HG02973 (cell line): Measurements from ENCODE around the gene CMSS1.

Source experiments
- ATAC-seq: cut with Tn5 transposase; IDR thresholded peaks from one replicate; pipeline ENCODE4 v1.9.1; 2021; ENCODE audit warnings: moderate library complexity; ENCODE audit not compliant: unreplicated experiment

The CMSS1 gene

GRCh38 chr3:99874237-99875002, 56.8 kb downstream of the CMSS1 start:
- no peak for ATAC-seq

DNA sequence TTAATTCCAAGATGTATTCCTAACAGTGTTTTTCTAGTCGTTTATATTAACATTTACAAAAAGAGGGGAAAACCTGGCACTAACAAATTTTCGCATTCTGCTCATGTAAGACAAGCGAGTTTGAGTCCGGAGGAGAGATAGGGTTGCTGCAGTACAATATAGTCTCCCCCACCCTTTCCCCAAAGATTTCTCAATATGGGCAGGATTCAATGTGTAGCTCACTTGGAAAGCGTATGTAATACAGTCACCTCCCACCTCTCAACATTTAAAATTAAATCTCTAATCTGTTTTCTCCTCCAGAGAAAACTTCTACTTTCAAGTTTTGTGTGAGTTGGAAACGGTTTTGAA, 57.9 kb downstream of the CMSS1 start:
- ATAC-seq, result no peak

GRCh38 chr3:99875929-99876841, 58.5 kb downstream of the CMSS1 start:
- ATAC-seq, result peak; percentile 84

GRCh38 chr3:99877031-99877579, 59.4 kb downstream of the CMSS1 start:
- no peak for ATAC-seq

DNA sequence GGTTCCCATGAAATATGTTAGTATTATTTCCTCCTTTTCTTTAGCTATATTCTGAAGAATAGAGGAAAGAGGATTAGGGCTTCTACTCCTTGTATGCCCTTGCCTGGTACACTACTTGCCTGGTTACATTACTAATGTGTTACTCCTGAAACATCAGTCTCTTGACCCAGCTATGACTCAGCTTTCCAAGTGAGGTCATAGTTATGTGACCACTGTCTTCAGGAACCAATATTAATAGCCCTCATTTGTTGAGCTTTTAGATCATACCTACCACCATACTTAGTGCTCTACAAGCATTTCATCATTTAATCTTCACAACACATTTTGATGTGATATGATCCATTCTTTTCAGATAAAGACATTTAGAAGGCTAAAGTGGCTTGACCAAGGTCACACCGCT, 60.3 kb downstream of the CMSS1 start:
- ATAC-seq, result peak; percentile 55

- no peak for ATAC-seq
Measured at GRCh38 chr3:99879275-99879674, 61.6 kb downstream of the CMSS1 start.

GRCh38 chr3:99881121-99881524, 63.5 kb downstream of the CMSS1 start:
- ATAC-seq, result no peak

DNA sequence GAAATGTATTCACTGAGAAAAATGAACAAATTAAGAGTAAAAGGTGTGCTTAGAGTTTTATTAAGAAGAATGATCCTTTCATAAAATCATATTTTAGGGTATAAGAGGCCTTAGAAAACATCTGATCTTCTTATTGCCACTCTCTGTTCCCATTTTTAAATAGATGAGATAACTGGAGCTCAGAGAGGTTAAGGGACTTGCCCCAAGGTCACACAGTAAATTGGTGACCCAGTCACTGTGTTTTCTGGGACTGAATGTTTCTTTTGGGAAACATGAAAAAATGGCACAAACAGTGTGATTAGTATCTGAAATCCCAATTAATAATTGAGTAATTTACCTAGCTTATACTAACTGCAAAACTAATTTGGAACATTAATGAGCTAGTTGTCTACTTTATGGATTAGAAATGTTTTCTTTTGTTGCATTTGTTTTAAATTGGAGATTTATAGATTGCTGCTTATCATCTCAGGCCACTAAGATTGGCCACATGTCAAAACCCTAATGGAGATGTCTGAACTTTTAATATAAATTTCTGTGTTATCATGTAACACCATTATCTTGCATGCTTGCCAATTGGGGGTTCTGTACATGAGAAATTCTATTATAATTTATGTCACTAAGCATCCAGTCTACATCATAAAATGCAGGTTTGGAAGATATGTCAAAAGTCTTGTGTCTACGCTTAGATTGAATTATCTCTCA, 64.9 kb downstream of the CMSS1 start:
- ATAC-seq, result no peak

GRCh38 chr3:99883138-99883461, 65.4 kb downstream of the CMSS1 start:
- ATAC-seq, result no peak

DNA sequence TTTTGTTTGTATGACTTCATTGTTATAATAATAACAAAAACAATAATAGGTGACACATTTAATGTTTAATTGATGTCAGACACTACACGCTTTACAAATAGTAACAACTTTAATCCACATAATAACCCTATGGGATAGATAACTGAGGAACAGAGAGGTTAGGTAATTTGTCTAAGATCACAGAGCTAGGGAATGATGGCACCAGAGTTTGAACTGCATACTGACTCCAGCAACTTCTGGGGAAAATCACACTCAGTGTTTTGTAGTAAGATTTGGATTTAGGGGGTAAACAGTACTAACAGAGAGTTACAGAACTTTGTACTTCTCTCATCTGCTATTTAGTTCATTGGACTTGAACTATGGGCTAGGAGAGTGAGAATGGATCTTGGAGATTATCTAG, 66.0 kb downstream of the CMSS1 start:
- no peak for ATAC-seq

DNA sequence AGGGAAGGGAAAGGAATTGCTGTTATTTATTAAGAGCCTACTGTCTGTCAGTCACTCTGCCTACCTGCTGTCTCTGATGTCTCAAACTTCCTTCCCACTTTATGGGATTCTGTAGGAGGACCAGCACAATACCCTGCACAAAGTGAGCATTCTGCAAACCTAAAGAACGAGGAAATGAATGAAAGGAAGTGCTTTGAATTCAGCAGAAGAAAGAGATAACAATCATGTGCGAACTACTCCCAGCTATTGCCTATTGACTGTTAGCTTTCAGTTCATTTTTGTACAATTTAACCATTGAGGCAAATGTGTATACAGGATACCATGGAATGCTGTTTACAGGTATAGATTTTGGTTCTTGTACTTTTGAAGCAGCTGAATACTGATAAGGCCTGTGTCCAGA, 66.8 kb downstream of the CMSS1 start:
- no peak for ATAC-seq

DNA sequence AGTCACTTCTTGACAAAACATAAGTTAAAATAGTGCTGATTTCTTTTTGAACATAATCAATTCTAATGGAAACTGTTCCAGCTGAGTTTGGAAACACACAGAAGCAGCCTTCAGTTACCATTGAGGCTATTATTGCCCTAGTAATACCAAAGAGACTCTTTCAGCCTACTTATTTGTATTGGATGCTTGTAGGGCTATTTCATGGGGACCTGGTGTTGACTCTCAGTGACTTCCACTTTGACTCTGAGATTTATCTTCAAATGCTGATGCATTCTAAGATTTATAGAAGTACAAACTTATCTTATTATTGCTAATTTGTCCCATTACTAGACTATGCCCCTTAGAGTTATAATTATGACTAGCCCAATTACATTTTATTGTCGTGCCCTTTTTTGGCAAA, 67.4 kb downstream of the CMSS1 start:
- ATAC-seq, result no peak

DNA sequence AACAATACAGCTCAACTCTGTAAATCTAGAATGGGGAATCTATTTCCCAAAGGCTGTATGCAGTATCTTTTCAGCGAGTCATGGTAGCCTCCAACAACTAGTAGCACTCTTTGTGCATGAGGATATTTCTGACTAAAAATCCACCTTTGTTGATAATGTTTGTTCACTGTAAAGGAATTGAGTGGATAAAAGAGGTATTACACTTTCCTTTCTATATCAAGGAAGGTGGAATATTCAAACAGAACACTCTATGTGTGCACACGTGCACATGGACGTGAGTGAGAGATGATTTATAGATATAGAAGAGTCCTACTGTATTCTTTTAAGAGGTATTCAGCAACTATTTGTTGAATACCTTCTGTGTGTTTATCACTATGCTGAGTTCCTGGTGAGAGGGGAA, 68.2 kb downstream of the CMSS1 start:
- ATAC-seq, result no peak

- ATAC-seq, result no peak
Measured at GRCh38 chr3:99891610-99892285, 74.1 kb downstream of the CMSS1 start.

GRCh38 chr3:99892332-99892731, 74.7 kb downstream of the CMSS1 start:
- ATAC-seq, result no peak

- ATAC-seq, result no peak
Measured at GRCh38 chr3:99895131-99895696, 77.6 kb downstream of the CMSS1 start.

- no peak for ATAC-seq
Measured at GRCh38 chr3:99895703-99896441, 78.2 kb downstream of the CMSS1 start.

DNA sequence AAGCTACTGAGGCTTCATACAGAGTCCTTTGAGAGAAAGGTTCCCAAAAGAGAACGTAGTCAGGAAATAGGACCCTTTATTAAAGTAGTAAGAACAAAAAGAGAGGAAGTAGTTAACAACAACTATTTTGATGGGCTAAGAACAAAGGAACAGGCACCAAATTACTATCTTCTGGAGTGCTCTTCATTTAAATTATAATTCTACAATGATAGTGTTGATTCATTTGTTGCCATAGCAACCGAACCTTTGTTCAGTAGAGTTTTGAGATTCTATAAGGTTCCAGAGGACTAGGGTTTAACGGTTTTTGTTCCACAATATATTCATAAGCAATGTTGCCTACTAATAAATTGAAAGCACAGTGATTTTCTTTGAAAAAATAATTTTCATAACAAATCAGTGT, 78.8 kb downstream of the CMSS1 start:
- ATAC-seq, result no peak

DNA sequence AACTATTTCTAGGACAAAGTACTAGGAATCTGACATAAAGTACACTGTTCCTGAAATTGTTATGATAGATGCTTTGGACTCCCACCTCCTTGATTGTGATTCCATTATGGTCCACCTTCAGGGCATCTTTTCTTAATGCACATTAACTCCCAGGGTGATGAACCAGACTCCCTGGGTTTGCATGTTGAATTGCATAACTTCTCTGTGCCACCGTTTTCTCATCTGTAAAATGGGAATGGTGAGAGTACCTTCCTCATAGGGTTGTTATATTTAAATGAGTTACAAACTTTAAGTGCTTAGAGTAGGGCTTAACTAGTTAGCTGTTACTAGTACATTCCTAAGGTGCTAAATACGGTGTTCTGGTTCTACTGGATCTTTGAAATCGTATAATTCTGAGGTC, 81.9 kb downstream of the CMSS1 start:
- no peak for ATAC-seq

GRCh38 chr3:99900248-99900647, 82.6 kb downstream of the CMSS1 start:
- no peak for ATAC-seq
